ENCODE results near the gene APOE. TPM values are rescaled to one million over a fixed set of nuclear protein-coding genes. Genes with fewer than 3 reads are reported as not detected.
"Not testable (repeated sequence)": the region's sequence is repeated elsewhere in the genome, so short reads cannot be mapped to it uniquely, and the experiment has no call there.

APOE gene
- total RNA-seq, 1 donor from 2014 or later = 59.9 TPM

DNA sequence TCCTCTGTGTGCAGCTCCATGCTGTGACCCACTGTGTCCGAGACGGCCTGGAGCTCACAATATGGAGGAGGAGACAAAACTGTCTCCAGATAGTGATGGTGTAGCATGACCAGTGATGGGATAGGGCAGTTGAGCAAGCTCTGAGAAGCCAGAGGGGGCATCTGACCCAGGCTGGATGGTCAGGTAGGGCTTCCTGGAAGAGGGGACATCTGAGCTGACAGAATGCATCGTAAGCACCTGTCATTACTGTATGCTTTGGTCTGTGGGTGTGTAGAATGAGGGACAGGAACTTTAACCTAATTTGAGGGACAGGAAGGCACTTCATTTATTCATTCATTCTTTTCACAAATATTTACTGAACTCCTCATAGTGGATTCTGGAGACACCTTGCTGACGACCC is 21.0 kb upstream of the APOE start:
- DNase-seq = no peak

DNA sequence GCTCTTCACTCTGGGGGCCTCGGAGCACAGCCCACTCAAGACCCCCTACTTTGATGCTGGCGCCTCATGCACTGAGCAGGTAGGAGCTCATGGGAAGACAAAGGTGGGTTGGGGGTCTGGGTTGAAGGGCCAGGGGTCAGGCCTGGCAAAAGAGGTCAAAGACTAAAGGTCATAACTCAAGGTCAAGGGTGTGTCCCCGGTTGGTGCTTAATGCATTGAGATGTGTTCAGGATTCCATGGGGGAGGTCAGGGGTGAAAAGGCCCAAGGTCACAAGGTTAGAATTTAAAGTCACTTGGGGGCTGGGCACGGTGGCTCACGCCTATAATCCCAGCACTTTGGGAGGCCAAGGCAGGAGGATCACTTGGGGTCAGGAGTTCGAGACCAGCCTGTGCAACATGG is 19.5 kb upstream of the APOE start:
- DNase-seq = no peak

DNA sequence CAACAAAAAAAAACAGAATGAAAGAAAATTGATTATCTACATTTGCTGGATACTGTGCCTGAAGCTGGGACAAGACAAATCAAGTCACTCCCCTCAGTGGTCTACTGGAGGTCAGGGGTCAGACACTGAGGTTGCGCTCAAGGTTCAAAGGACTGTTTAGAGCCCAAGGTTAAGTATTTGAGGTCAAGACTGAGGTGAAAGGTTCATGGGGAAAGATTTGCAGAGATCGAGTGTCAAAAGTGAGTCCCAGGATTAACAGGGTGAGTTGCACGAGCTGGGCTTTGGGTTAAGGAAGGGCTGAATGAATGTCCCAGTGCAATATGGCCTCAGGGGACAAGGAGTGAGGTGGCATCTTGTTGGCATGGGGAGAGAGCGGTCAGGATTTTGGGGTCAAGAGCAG is 17.9 kb upstream of the APOE start:
- DNase-seq = no peak

DNA sequence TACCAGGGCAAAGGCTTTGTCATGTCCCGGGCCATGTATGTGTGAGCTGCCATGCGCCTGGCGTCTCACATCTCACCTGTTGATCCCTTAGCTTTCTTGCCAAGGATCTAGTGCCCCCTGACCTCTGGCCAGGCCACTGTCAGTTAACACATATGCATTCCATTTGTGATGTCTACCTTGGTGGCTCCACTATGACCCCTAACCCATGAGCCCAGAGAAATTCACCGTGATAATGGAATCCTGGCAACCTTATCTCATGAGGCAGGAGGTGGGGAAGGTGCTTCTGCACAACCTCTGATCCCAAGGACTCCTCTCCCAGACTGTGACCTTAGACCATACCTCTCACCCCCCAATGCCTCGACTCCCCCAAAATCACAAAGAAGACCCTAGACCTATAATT is 17.3 kb upstream of the APOE start:
- not testable (repeated sequence) for DNase-seq

DNA sequence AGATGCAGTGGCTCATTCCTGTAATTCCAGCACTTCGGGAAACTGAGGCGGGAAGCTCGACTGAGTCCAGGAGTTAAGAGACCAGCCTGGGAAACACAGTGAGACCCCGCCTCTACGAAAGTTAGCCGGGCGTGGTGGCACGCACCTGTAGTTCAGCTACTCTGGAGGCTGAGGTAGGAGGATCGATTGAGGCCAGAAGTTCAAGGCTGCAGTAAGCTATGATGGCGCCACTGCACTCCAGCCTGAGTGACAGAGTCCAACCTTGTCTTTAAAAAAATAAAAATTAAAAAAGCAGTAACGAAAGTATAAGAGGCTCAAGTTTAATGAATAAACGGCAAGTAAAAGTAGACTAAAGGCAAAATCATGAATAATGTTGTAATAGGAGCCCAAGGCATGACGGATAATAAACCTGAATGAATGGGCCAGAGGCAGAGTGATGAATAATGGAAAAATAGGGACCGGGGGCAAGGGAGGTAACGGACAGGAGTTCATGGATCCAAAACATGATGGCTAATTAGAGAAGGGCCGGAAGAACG is 15.7 kb upstream of the APOE start:
- DNase-seq = no peak

DNA sequence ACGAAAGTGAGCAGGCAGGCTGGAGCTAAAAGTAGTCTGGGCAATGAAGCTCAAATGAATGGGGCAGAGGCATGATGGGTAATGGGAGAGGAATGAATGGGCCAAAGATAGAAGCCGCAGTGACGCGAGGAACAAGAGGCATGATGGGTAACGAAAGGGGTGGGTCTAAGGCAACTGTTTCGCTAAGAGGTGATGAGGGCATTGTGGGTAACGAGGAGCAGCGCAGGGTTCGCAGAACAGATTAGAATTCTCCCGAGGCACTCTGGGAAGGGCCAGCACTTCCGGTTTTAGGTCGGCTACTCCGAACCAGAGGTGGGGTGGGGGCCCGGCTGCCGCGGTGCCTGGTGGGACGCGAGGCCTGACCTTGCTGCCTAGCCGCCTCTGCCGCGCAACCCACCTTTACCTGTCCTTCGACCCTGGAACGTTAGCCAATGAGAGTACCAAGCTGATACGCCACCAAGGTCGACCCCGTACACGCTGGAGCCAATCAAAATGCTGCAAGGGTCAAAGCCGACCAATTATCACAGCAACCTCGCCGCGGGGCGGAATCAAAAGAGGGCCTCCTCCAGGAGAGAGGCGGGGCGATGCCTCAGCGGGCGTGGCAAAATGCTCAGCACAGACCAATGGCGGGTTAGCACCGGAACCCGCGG is 15.1 kb upstream of the APOE start:
- peak; percentile 99 for DNase-seq

DNA sequence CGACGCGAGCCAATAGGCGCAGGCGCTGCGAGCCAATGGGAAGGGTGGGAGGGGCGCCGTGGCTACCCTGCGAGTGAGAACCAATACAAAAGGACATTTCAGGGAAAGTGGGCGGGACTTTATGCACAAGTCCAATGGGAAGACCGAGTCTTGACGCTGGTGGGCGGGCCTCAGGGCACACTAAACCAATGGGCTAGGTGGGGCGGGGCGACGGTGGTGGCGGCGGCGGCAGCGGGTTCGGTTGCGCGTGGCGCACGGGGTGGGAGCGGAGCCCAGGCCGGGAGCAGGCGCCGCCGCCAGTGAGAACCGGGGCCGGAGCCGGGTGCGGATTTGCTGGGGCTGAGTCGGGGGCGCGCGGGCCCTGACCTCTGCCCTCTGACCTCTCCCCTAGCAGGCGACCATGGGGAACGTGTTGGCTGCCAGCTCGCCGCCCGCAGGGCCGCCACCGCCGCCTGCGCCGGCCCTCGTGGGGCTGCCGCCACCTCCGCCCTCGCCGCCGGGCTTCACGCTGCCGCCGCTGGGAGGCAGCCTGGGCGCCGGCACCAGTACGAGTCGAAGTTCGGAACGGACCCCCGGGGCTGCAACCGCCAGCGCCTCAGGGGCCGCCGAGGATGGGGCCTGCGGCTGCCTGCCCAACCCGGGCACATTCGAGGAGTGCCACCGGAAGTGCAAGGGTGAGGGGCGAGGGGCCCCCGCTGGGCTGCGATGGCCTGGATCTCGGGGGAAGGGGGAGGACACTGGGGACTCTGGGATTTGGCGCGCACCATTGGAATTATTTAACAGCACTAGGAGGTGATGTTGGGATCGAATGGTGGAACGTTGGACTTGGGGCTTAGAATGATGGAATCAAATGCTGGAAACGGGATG is 14.3 kb upstream of the APOE start, which contains the start of gene TOMM40:
Gene TOMM40, plus strand, starts transcription at position 239 of the 867 bp plus-strand sequence. Its CDS starts 162 bp downstream, at position 401.
- peak; percentile 100 for DNase-seq

DNA sequence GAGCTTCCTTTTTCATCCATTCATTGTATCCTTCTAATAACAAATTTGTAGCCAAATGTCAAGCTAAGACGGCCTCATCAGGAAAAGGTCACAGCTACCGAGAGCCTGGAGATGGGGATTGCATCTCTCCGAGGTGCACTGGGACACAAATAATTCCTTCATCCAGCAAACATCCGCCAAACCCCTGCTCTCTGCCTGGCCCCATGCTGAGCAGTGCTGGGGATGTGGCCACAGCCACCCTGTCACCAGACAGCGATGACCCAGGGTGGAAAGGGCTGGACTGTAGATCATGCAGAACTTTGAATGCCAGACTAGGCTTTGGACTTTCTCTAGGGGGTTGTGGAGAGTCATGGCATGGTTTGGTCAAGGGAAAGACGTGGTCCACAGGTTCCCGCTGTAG is 12.7 kb upstream of the APOE start:
- no peak for DNase-seq

DNA sequence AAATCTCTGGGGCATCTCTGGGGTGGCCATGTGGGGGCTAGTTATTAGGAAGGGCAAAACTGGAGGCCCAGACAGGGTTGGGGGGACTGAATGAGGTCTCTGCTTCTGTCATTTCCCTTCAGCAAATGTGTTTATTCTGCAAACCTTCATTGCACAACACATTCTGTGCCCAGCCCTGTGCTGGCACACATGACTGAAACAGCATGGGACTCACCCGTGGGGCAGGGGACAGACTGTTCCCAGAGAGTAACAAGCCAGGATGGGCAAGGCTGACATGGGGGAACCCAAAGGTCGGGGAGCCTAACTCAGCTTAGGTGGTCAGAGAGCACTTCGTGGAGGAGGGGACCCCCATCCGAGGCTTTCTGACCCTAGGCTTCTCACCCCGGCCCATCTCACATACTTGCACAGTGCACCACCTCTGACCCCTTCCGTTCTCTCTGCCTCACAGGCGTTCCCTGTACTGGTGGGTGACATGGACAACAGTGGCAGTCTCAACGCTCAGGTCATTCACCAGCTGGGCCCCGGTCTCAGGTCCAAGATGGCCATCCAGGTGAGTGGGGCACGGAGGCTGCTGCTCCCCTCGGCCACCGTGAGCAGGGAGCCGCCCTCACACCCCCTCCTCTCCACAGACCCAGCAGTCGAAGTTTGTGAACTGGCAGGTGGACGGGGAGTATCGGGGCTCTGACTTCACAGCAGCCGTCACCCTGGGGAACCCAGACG is 12.1 kb upstream of the APOE start:
- DNase-seq = no peak

DNA sequence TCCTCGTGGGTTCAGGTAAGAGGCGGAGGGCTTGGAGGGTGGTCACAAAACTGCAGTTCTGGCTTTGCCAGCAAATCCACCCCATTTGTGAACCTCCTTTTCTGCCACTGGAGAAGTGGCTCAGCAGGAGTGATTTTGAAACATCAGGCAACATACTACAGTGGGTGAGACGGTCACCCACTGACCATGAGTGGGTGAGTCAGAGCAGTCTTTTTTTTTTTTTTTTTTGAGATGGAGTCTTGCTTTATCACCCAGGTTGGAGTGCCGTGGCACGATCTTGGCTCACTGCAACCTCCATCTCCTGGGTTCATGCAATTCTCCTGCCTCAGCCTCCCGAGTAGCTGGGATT is 11.6 kb upstream of the APOE start:
- DNase-seq = no peak

DNA sequence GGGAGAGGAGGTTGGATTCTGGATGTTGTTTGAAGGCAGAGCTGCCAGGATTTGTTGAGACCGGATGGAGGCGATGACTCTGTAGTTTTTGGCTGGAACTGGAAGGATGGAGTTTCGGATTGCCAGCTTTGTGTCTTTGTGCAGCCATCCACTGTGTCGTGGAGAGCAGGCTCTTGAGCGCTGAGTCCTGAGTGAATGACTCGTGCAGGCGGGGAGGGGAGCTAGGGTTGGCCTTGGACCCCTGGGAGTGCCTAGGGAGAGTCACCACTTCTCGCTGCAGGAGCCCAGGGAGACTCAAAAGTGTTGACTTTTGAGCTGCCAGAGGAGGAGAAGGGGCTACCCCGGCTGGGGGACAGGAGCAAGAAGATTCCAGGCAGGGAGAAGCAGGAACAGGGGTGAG is 10.7 kb upstream of the APOE start:
- no peak for DNase-seq

DNA sequence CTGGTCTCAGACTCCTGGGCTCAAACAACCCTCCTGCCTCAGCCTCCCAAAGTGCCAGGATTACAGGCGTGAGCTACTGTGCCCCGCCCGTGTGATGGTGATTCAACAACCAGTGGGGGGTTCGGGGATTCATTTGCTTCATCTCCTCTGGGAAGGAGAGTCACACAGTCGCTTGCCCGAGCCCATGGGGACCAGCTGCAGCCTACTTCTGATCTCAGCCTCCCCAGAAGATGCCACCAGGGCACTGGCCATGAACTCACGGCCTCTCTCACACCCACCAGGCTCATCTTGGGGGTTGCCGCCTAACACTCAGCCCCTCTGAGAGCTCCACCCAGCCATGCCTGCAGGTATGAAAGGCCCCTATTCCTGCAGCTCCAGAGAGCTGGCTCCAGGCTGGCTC is 7.8 kb upstream of the APOE start:
- DNase-seq = no peak

DNA sequence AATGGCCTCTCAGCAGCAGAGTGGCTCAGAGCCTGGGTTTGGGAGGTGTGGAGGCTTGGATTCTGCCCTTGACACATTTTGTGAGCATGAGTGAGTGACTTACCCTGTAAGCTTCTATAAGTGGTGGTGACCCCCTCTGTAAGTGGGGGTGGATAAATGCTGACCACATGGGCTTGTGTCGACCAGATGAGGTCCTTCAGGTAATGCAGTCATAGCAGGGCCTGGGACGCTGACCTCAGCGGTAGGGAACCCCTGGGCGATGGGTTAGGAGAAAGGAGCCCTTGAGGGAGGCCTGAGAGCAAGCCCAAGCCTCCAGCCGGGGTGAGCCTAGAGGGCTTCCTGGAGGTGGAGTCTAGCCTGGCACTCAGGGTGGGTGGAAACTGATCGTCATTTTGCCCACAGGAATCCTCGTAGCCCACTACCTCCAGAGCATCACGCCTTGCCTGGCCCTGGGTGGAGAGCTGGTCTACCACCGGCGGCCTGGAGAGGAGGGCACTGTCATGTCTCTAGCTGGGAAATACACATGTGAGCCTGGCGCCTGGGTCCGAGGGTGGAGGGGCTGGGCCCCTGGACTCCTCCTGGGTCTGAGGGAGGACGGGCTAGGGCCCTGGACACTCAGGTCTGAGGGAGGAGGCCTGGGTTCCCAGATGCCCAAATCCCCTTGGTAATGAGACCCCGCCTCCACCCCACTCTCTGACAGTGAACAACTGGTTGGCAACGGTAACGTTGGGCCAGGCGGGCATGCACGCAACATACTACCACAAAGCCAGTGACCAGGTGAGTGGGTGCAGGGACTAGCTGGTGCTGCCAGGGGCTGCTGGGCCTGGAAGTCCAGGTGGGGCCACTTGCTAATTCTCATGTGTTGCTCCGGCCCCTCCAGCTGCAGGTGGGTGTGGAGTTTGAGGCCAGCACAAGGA is 5.0 kb upstream of the APOE start:
- no peak for DNase-seq

DNA sequence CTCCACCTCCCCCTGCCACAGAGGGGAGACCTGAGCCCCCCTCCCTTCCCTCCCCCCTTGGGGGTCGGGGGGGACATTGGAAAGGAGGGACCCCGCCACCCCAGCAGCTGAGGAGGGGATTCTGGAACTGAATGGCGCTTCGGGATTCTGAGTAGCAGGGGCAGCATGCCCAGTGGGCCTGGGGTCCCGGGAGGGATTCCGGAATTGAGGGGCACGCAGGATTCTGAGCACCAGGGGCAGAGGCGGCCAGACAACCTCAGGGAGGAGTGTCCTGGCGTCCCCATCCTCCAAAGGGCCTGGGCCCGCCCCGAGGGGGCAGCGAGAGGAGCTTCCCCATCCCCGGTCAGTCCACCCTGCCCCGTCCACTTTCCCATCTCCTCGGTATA is 2.4 kb upstream of the APOE start:
- DNase-seq = no peak

DNA sequence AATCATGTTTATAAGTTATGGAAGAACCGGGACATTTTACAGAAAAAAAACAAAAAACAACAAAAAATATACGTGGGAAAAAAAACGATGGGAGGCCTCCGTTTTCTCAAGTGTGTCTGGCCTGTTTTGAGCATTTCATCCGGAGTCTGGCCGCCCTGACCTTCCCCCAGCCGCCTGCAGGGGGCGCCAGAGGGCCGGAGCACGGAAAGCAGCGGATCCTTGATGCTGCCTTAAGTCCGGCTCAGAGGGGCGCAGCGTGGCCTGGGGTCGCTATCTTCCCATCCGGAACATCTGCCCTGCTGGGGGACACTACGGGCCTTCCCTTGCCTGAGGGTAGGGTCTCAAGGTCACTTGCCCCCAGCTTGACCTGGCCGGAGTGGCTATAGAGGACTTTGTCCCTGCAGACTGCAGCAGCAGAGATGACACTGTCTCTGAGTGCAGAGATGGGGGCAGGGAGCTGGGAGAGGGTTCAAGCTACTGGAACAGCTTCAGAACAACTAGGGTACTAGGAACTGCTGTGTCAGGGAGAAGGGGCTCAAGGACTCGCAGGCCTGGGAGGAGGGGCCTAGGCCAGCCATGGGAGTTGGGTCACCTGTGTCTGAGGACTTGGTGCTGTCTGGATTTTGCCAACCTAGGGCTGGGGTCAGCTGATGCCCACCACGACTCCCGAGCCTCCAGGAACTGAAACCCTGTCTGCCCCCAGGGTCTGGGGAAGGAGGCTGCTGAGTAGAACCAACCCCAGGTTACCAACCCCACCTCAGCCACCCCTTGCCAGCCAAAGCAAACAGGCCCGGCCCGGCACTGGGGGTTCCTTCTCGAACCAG is 1.8 kb upstream of the APOE start:
- DNase-seq = peak; percentile 85

DNA sequence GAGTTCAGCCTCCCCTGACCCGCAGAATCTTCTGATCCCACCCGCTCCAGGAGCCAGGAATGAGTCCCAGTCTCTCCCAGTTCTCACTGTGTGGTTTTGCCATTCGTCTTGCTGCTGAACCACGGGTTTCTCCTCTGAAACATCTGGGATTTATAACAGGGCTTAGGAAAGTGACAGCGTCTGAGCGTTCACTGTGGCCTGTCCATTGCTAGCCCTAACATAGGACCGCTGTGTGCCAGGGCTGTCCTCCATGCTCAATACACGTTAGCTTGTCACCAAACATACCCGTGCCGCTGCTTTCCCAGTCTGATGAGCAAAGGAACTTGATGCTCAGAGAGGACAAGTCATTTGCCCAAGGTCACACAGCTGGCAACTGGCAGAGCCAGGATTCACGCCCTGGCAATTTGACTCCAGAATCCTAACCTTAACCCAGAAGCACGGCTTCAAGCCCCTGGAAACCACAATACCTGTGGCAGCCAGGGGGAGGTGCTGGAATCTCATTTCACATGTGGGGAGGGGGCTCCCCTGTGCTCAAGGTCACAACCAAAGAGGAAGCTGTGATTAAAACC is 1.1 kb upstream of the APOE start:
- DNase-seq = no peak

DNA sequence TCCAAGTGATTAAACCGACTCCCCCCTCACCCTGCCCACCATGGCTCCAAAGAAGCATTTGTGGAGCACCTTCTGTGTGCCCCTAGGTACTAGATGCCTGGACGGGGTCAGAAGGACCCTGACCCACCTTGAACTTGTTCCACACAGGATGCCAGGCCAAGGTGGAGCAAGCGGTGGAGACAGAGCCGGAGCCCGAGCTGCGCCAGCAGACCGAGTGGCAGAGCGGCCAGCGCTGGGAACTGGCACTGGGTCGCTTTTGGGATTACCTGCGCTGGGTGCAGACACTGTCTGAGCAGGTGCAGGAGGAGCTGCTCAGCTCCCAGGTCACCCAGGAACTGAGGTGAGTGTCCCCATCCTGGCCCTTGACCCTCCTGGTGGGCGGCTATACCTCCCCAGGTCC is 2.0 kb downstream of the APOE start:
- no peak for DNase-seq

DNA sequence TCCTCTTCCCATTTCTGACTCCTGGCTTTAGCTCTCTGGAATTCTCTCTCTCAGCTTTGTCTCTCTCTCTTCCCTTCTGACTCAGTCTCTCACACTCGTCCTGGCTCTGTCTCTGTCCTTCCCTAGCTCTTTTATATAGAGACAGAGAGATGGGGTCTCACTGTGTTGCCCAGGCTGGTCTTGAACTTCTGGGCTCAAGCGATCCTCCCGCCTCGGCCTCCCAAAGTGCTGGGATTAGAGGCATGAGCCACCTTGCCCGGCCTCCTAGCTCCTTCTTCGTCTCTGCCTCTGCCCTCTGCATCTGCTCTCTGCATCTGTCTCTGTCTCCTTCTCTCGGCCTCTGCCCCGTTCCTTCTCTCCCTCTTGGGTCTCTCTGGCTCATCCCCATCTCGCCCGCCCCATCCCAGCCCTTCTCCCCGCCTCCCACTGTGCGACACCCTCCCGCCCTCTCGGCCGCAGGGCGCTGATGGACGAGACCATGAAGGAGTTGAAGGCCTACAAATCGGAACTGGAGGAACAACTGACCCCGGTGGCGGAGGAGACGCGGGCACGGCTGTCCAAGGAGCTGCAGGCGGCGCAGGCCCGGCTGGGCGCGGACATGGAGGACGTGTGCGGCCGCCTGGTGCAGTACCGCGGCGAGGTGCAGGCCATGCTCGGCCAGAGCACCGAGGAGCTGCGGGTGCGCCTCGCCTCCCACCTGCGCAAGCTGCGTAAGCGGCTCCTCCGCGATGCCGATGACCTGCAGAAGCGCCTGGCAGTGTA is 2.7 kb downstream of the APOE start:
- no peak for DNase-seq

DNA sequence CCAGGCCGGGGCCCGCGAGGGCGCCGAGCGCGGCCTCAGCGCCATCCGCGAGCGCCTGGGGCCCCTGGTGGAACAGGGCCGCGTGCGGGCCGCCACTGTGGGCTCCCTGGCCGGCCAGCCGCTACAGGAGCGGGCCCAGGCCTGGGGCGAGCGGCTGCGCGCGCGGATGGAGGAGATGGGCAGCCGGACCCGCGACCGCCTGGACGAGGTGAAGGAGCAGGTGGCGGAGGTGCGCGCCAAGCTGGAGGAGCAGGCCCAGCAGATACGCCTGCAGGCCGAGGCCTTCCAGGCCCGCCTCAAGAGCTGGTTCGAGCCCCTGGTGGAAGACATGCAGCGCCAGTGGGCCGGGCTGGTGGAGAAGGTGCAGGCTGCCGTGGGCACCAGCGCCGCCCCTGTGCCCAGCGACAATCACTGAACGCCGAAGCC is 3.3 kb downstream of the APOE start:
- no peak for DNase-seq

DNA sequence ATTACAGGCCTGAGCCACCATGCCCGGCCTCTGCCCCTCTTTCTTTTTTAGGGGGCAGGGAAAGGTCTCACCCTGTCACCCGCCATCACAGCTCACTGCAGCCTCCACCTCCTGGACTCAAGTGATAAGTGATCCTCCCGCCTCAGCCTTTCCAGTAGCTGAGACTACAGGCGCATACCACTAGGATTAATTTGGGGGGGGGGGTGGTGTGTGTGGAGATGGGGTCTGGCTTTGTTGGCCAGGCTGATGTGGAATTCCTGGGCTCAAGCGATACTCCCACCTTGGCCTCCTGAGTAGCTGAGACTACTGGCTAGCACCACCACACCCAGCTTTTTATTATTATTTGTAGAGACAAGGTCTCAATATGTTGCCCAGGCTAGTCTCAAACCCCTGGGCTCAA is 4.2 kb downstream of the APOE start:
- no peak for DNase-seq
